Brain microvascular endothelial cell (primary cell): Measurements from ENCODE around the gene SEMA6B.
A peak's percentile ranks its signal among the peaks of the same experiment; 100 is the strongest.
"Not testable (repeated sequence)": the region's sequence is repeated elsewhere in the genome, so short reads cannot be mapped to it uniquely, and the experiment has no call there.

Source experiments
- DNase-seq: peaks from one replicate; pipeline ENCODE4 v3.0.0-alpha.2; 2020
- H3K27ac ChIP-seq: fragments of 250-450 bp; sonication (Bioruptor Pico); 2 replicates; pipeline ENCODE4 v1.5.1; 2020; ENCODE audit warnings: mild to moderate bottlenecking, moderate library complexity
- H3K27me3 ChIP-seq: fragments of 250-450 bp; sonication (Bioruptor Pico); replicated peaks from 2 replicates; pipeline ENCODE4 v1.5.1; 2020; ENCODE audit warnings: mild to moderate bottlenecking
- H3K36me3 ChIP-seq: fragments of 250-450 bp; sonication (Bioruptor Pico); replicated peaks from 2 replicates; pipeline ENCODE4 v1.5.1; 2020; ENCODE audit warnings: mild to moderate bottlenecking
- H3K4me3 ChIP-seq: 2 replicates; pipeline ENCODE4 v1.5.1; 2011; ENCODE audit warnings: low read depth, mild to moderate bottlenecking, control low read depth, low read length, moderate library complexity
- CTCF ChIP-seq: IDR thresholded peaks from 2 replicates; pipeline ENCODE4 v1.5.1; 2011; ENCODE audit warnings: low read depth, mild to moderate bottlenecking, moderate library complexity, low read length, control low read depth, inconsistent platforms; ENCODE audit errors: missing control alignments
- in situ Hi-C: cut with HindIII; loops from 2 replicates; pipeline ENCODE4 v1.10.0; 2017; ENCODE audit warnings: low sequenced_read_pairs, low pct_ligation_motif_present

SEMA6B gene

GRCh38 chr19:4528843-4529242 lies 30.6 kb downstream of the SEMA6B start:
- no peak for DNase-seq
- Histone ChIP-seq H3K27me3 (no peaks in the 10 kb centered on the region), H3K27ac (no peak overlapping the region), H3K4me3 (no peak overlapping the region), H3K36me3 (no peaks in the 10 kb centered on the region)
- in situ Hi-C loops, result no loop called here
- no peak for TF ChIP-seq CTCF

- H3K27ac ChIP-seq, H3K36me3 ChIP-seq, in situ Hi-C loops, H3K27me3 ChIP-seq, H3K4me3 ChIP-seq, DNase-seq: not testable (repeated sequence)
Observed at GRCh38 chr19:4527377-4527776, 32.1 kb downstream of the SEMA6B start.

GRCh38 chr19:4525563-4526002 lies 33.9 kb downstream of the SEMA6B start:
- in situ Hi-C loops, result no loop called here
- no peak for DNase-seq

GRCh38 chr19:4524808-4525562 lies 34.5 kb downstream of the SEMA6B start:
- Histone ChIP-seq H3K27ac (no peak overlapping the region), H3K4me3 (no peak overlapping the region), H3K27me3 (no peaks in the 10 kb centered on the region), H3K36me3 (no peaks in the 10 kb centered on the region)
- DNase-seq, result peak; percentile 28
- in situ Hi-C loops, result no loop called here
- TF ChIP-seq CTCF, result peak; percentile 89

More at GRCh38 chr19:4525563-4526002, 33.9 kb downstream of the SEMA6B start:
- no peak overlapping the region for H3K4me3 ChIP-seq
- no peak for TF ChIP-seq CTCF
- no peaks in the 10 kb centered on the region for H3K36me3 ChIP-seq
- H3K27ac ChIP-seq, result no peak overlapping the region
- no peaks in the 10 kb centered on the region for H3K27me3 ChIP-seq

GRCh38 chr19:4523306-4524110 lies 36.0 kb downstream of the SEMA6B start:
- in situ Hi-C loops, result no loop called here
- Histone ChIP-seq H3K36me3 (no peaks in the 10 kb centered on the region), H3K27ac (no peak overlapping the region), H3K27me3 (no peaks in the 10 kb centered on the region), H3K4me3 (no peak overlapping the region)
- peak; percentile 86 for TF ChIP-seq CTCF
- no peak for DNase-seq

- Histone ChIP-seq H3K36me3 (no peaks in the 10 kb centered on the region), H3K4me3 (no peak overlapping the region), H3K27ac (no peak overlapping the region), H3K27me3 (no peaks in the 10 kb centered on the region)
- no peak for TF ChIP-seq CTCF
- DNase-seq, result no peak
- in situ Hi-C loops, result no loop called here
Observed at GRCh38 chr19:4522291-4523002, 37.0 kb downstream of the SEMA6B start.
